NT2/D1 (cell line): ENCODE measurements around the gene PELI3.

Source experiments
- DNase-seq: peaks from one replicate; pipeline ENCODE4 v3.0.0-alpha.2; 2011; ENCODE audit warnings: low read depth, low spot score
- H3K27me3 ChIP-seq: 2 replicates; pipeline ENCODE4 v1.6.0; 2011; ENCODE audit warnings: mild to moderate bottlenecking; ENCODE audit not compliant: insufficient read length, insufficient read depth
- H3K36me3 ChIP-seq: 2 replicates; pipeline ENCODE4 v1.6.1; 2011; ENCODE audit warnings: mild to moderate bottlenecking, low read length, mixed read lengths; ENCODE audit not compliant: insufficient read depth, insufficient read length
- H3K4me1 ChIP-seq: 2 replicates; pipeline ENCODE4 v1.5.1; 2011; ENCODE audit not compliant: insufficient read depth, insufficient read length
- H3K4me3 ChIP-seq: 2 replicates; pipeline ENCODE4 v1.5.1; 2011; ENCODE audit warnings: low read depth; ENCODE audit not compliant: insufficient read length
- H3K9ac ChIP-seq: 2 replicates; pipeline ENCODE4 v1.6.0; 2011; ENCODE audit warnings: low read depth; ENCODE audit not compliant: insufficient read length
- H3K9me3 ChIP-seq: 2 replicates; pipeline ENCODE4 v1.5.1; 2011; ENCODE audit warnings: mild to moderate bottlenecking, low read length; ENCODE audit not compliant: insufficient read depth
- SUZ12 ChIP-seq: IDR thresholded peaks from 2 replicates; pipeline ENCODE4 v1.6.1; 2011; ENCODE audit not compliant: insufficient read length, insufficient read depth; ENCODE audit errors: extremely low read depth
- YY1 ChIP-seq: IDR thresholded peaks from 2 replicates; pipeline ENCODE4 v1.6.1; 2011; ENCODE audit not compliant: insufficient read length, insufficient read depth
- ZNF274 ChIP-seq: IDR thresholded peaks from 2 replicates; pipeline ENCODE4 v1.6.1; 2011; ENCODE audit warnings: mild to moderate bottlenecking, low read depth, low read length

Gene PELI3

GRCh38 chr11:66471142-66471541, 4.4 kb downstream of the PELI3 start:
- Histone ChIP-seq H3K27me3 (peaks cover 7% of the 10 kb centered on the region), H3K9me3 (no peaks in the 10 kb centered on the region), H3K36me3 (peaks cover 30% of the 10 kb centered on the region), H3K9ac (no peak overlapping the region), H3K4me1 (peaks cover 21% of the 10 kb centered on the region), H3K4me3 (no peak overlapping the region)
- no peak for DNase-seq
- TF ChIP-seq ZNF274 = no peak
- no peak for TF ChIP-seq YY1
- no peak for TF ChIP-seq SUZ12

- no peak overlapping the region for H3K9ac ChIP-seq
- DNase-seq = no peak
- H3K36me3 ChIP-seq = peaks cover 39% of the 10 kb centered on the region
- no peaks in the 10 kb centered on the region for H3K9me3 ChIP-seq
- H3K4me3 ChIP-seq = no peak overlapping the region
- H3K4me1 ChIP-seq = peaks cover 25% of the 10 kb centered on the region
- TF ChIP-seq YY1 (no peak), ZNF274 (no peak), SUZ12 (no peak)
- H3K27me3 ChIP-seq = peaks cover 7% of the 10 kb centered on the region
Observed at GRCh38 chr11:66472054-66472453, 5.3 kb downstream of the PELI3 start.

DNA sequence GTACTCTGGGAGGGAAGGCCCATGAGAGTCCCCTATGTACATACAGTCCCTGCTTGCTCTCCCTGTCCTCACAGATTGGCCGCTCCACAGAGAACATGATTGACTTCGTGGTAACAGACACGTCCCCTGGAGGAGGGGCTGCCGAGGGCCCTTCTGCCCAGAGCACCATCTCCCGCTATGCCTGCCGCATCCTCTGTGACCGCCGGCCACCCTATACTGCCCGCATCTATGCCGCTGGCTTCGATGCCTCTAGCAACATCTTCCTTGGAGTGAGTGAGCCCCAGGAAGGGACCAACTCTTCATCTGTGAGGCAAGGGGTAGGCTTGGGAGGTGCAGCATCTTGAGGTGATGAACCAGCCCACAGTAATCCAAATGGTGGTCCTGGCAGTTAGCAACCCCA, 6.5 kb downstream of the PELI3 start:
- Histone ChIP-seq H3K27me3 (no peaks in the 10 kb centered on the region), H3K9ac (no peak overlapping the region), H3K9me3 (no peaks in the 10 kb centered on the region), H3K4me3 (no peak overlapping the region), H3K36me3 (peaks cover 50% of the 10 kb centered on the region), H3K4me1 (peaks cover 16% of the 10 kb centered on the region)
- DNase-seq = no peak
- TF ChIP-seq SUZ12 (no peak), YY1 (no peak), ZNF274 (no peak)

DNA sequence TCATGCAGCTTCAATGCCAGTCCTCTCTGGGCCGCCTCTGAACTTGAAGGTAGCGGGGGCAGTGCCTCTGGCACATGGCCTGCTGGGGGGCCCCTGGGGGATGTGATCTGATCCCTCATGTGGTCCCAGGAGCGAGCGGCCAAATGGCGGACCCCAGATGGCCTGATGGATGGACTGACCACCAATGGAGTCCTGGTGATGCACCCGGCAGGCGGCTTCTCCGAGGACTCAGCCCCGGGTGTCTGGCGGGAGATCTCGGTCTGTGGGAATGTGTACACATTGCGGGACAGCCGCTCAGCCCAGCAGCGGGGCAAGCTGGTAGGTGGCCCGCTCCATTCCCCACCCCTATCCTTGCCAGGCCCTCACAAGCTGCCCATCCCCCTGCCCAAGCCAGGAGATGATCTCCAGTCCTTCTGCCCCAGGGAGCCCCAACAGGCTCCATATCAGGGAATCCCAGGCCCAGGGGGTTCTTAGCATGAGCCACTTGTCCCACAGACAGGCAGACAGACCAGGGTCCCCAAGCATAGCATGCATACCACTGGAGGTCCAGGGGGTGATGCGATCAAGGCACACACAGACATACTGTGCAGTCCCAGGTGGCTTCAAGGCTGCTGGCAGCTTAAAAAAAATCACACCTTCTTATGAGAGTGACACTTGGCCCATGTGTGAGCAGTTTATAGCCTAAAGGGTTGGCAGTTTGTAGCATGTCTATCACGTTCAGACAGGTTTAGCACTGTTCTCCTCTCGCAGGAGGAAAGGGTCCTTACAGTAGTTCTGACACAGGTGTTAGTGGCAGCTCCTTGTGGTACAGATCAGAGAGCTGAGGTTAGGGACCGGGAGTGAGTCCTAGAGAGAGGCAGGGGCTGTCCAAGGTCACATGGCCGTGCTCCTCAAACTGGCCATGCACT, 7.2 kb downstream of the PELI3 start:
- H3K9me3 ChIP-seq = no peaks in the 10 kb centered on the region

DNA sequence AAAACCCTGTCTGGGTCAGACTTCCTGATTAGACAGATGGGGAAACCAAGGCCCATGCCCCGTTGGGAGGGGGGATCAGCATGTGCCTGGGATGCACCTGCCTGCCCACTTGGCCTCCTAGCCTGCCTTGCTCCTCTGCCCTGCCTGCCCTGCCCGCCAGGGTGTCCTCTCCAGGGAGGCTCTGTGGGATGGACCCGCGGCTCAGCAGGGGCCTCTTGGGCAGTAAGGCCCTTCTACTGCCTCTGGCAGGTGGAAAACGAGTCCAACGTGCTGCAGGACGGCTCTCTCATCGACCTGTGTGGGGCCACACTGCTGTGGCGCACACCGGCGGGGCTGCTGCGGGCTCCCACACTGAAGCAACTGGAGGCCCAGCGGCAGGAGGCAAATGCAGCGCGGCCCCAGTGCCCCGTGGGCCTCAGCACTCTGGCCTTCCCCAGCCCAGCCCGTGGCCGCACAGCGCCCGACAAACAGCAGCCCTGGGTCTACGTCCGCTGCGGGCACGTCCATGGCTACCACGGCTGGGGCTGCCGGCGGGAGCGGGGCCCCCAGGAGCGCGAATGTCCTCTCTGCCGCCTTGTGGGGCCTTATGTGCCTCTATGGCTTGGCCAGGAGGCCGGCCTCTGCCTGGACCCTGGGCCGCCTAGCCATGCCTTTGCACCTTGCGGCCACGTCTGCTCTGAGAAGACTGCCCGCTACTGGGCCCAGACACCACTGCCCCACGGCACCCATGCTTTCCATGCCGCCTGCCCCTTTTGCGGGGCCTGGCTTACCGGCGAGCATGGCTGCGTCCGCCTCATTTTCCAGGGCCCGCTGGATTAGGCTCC, 8.9 kb downstream of the PELI3 start:
- peaks cover 10% of the 10 kb centered on the region for H3K4me1 ChIP-seq
- no peak for DNase-seq
- H3K4me3 ChIP-seq = no peak overlapping the region
- H3K9me3 ChIP-seq = no peaks in the 10 kb centered on the region
- H3K27me3 ChIP-seq = no peaks in the 10 kb centered on the region
- TF ChIP-seq SUZ12 = no peak
- TF ChIP-seq YY1 = no peak
- no peak for TF ChIP-seq ZNF274
- no peak overlapping the region for H3K9ac ChIP-seq
- H3K36me3 ChIP-seq = peaks cover 56% of the 10 kb centered on the region

More for the DNA sequence above, 7.2 kb downstream of the PELI3 start:
- no peaks in the 10 kb centered on the region for H3K27me3 ChIP-seq
- peaks cover 16% of the 10 kb centered on the region for H3K4me1 ChIP-seq
- H3K9ac ChIP-seq = no peak overlapping the region
- no peak for DNase-seq
- peaks cover 56% of the 10 kb centered on the region for H3K36me3 ChIP-seq
- H3K4me3 ChIP-seq = no peak overlapping the region
- TF ChIP-seq YY1 (no peak), SUZ12 (no peak), ZNF274 (no peak)

- Histone ChIP-seq H3K4me1 (peaks cover 10% of the 10 kb centered on the region), H3K36me3 (peaks cover 50% of the 10 kb centered on the region), H3K4me3 (no peak overlapping the region), H3K9me3 (no peaks in the 10 kb centered on the region), H3K27me3 (no peaks in the 10 kb centered on the region), H3K9ac (no peak overlapping the region)
- DNase-seq = no peak
- TF ChIP-seq ZNF274 = no peak
- no peak for TF ChIP-seq YY1
- no peak for TF ChIP-seq SUZ12
Observed at GRCh38 chr11:66476173-66476840, 9.6 kb downstream of the PELI3 start.

DNA sequence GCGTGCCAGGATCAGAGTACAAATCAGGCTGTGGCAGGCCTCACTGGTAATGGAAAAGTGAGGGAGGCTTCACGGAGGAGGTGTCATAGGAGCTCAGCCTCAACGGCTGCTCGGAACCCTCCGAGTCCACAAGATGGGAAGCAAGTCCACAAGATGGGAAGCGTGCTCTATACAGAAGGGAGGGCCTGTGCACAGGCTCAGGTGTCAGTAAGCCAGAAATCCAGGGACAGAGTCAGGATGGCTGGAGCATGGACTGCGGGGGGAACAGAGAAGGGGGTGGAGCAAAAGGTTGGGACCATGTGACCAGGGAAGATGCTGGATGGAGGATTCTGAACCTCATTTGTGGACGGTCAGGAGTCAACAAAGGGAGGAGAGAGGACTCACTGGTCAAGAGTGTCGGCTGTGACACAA, 10.1 kb downstream of the PELI3 start:
- peaks cover 10% of the 10 kb centered on the region for H3K4me1 ChIP-seq
- TF ChIP-seq YY1 (no peak), ZNF274 (no peak), SUZ12 (no peak)
- DNase-seq = no peak
- no peak overlapping the region for H3K4me3 ChIP-seq
- H3K9ac ChIP-seq = no peak overlapping the region
- H3K9me3 ChIP-seq = no peaks in the 10 kb centered on the region
- H3K27me3 ChIP-seq = no peaks in the 10 kb centered on the region
- H3K36me3 ChIP-seq = peaks cover 49% of the 10 kb centered on the region
